MV-4-11 (cell line): Measurements from ENCODE around the gene SORBS2.
"Not testable (repeated sequence)": the region's sequence is repeated elsewhere in the genome, so short reads cannot be mapped to it uniquely, and the experiment has no call there.

Source experiments
- DNase-seq: peaks from one replicate; lab custom pipeline; 2025; lab: John Stamatoyannopoulos, UW

SORBS2 gene

GRCh38 chr4:185559251-185559914 lies 252.6 kb downstream of the SORBS2 start:
- not testable (repeated sequence) for DNase-seq

- DNase-seq, result no peak
Measured at GRCh38 chr4:185554365-185555126, 257.4 kb downstream of the SORBS2 start.

GRCh38 chr4:185552254-185552653 lies 259.7 kb downstream of the SORBS2 start:
- no peak for DNase-seq

GRCh38 chr4:185550933-185551332 lies 261.1 kb downstream of the SORBS2 start:
- no peak for DNase-seq

GRCh38 chr4:185549095-185549639 lies 262.8 kb downstream of the SORBS2 start:
- no peak for DNase-seq

GRCh38 chr4:185548587-185548986 lies 263.4 kb downstream of the SORBS2 start:
- DNase-seq, result no peak

- no peak for DNase-seq
Measured at GRCh38 chr4:185546335-185546734, 265.7 kb downstream of the SORBS2 start.

- DNase-seq, result no peak
Measured at GRCh38 chr4:185542626-185543315, 269.2 kb downstream of the SORBS2 start.

- no peak for DNase-seq
Measured at GRCh38 chr4:185541251-185541727, 270.7 kb downstream of the SORBS2 start.

GRCh38 chr4:185540487-185541120 lies 271.4 kb downstream of the SORBS2 start:
- no peak for DNase-seq

- no peak for DNase-seq
Measured at GRCh38 chr4:185540040-185540439, 272.0 kb downstream of the SORBS2 start.

GRCh38 chr4:185538806-185539205 lies 273.2 kb downstream of the SORBS2 start:
- DNase-seq, result no peak

GRCh38 chr4:185536411-185536709 lies 275.6 kb downstream of the SORBS2 start:
- DNase-seq, result no peak

- DNase-seq, result no peak
Measured at GRCh38 chr4:185535612-185536410, 276.2 kb downstream of the SORBS2 start.
